ENCODE data around the gene ELN. TPM values are rescaled to one million over a fixed set of nuclear protein-coding genes. Genes with fewer than 3 reads are reported as not detected.

Gene ELN
- total RNA-seq, 1 donor from 2014 or later: 15.5 TPM

DNA sequence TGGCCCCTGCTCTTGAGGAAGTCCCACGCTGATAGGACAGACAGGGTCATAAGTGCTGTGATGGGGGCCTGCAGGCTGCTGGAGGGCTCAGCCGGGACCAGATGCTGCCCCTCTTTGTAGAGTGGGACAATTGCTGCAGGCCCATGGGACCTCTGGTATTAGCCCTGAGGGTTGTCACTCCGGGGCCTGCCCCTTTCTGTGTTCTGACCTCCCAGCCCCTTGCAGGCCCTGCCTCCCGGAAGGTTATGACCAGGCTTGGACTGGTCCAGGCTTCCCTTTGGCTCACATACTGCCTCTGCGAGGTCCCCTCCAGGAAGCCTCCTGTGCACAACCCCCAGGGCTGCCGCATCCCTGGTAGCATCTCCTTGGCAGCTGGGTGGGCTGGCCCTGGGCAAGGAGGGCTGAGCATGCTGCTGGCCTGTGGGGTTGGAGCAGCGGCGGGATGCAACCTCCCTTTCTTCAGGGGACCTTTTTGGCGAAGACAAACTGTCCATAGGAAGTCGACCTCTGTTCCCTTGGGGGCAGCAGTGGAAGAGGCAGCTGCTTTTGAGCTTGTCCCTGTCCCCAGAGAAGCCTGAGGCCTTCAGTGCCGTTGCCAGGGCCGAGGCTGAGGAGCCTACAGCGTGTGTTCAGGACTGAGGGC lies 64.5 kb downstream of the ELN start:
- peak in 1 of 2 donors; percentile 27 for DNase-seq (ENCODE audit: low read depth in 2 of 2)

DNA sequence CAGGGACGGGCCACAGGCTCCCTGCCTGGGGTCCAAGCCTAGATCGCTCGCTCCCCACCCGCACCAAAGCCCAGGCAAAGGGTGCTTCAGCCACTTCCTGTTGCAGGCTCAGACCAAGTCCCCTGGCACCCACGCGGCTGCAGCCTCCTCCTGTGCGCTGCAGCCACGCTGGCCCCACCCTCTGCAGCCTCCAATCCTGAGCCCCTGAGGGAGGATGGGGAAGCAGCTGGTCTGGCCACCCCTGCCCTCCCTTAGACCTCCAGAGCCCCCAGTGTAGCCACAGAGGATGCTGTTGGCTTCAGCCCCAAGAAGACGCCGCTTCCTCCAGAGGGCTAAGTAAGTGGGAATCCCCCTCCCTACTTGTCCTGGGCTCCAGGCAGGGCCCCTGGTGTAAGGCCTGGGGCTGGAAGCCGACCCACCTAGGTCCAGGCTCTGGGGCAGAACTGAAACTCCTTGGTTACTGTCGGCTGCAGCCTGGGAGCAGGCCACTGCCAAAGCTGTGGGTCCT lies 65.0 kb downstream of the ELN start:
- peak in 1 of 2 donors; percentile 49 for DNase-seq (ENCODE audit: low read depth in 2 of 2)

DNA sequence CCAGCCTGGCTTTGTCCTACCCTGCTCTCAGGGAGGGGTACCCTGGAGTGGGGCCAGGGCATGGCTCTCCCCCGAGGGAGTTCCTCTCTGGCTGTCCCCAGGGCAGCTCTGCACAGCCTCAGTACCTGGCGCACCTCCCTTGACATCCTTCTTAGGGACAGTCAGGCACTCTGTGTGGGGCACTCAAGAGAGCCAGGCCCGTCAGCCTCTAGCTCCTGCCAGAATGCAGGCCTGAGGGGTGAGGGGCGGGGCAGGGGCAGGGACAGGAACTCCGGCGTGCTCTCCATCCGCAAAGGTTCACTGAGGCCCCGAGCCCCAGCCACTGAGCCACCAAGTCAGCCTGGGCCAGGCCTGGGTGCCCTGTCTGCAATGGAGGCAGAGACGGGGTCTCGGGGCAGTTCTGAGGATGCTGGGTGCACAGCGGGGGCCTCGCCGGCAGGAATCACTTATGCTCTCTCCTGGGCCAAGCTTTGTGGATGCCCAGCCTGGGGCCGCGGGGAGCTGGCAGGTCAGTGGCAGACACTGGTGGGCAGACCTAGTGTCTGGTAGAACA lies 65.8 kb downstream of the ELN start:
- no peak for DNase-seq (ENCODE audit: low read depth in 2 of 2)

DNA sequence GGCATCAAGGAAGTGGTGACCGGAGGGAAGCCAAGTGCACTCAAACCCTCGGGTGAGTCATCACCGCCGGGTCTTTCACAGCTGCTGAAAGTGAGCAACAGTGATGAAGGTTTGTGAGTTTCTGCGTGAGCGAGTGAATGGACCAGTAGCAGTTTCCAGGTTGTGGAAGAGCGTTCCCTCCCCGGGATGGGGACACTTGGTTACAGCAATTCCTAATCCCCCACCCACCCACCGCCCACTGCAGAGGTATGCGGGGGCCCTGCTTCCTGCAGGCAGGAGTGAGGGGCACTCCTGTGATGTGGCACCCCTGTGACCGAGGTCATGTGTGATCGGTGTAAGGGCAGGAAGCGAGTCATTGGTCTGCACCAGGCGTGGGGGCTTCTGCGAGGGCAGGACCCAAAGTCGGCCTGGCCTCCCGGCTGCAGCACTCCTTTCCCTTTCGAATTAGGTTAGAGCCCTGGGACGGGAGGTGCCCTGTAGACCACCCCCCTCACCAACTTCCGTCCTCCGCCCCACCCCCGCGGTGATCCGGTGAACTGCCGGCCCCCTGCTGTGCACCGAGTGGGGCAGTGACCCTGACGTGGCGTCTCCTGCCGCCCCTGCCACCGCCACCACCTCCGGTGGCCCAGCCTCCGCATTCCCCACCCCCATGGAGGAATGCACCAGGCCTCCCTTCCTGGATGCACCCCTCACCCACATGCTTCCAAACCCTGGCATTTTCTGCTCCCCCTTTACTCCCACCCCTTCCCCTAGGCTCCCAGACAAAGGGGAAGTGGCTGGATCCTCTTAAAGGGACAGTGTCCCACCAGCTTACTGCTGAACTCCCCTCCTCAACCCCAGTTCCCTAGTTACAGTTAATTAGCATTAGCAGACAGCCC lies 66.5 kb downstream of the ELN start:
- peak; percentile 67 to 93 for DNase-seq (ENCODE audit: low read depth in 2 of 2)

DNA sequence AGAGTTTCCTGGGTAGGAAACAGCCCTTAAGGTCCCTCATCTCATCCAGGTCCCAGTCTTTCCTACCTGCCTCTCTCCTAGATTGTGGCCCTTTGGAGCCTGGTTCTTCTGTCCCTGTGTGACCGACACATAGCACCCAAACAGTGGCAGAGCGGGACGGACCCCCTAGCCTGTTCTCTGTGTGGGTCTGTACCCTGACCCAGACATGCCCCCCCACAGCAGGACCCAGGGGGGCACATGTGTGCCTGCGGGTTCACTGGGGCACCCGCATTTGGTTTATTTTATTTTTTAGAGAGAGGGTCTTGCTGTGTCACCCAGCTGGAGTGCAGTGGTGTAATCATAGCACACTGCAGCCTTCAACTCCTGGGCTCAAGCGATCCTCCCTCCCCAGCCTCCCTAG lies 67.2 kb downstream of the ELN start:
- DNase-seq (ENCODE audit: low read depth in 2 of 2): no peak

DNA sequence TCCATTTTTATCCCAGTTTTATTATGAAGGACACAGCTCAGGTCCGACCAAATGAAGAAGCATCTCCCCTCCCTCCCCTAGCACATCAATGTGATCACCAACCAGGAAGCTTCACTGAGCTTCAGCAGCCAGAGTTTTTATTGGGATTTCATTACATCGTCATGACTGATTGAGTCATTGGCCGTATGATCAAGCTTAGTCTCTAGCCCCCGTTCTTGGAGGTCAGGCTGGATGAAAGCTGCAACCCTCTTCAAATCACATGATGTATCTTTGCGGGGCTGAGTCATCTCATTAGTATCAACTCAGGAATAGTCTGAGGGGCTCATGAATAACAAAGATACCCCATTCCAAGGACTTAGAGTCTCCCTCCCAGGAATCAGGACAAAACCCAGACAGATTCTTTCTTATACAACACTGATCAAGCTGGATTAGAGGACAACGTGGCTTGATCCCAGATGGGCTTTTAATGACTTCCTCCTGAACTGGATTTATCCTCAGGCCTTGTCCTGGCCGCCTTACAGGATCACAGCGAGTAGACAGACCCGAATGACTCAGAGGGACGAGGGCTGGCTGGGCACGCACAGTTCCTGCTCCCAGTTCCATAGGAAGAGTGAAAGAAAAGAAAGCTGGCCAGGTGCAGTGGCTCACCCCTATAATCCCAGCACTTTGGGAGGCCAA lies 70.1 kb downstream of the ELN start:
- peak; percentile 53 to 90 for DNase-seq (ENCODE audit: low read depth in 2 of 2)

DNA sequence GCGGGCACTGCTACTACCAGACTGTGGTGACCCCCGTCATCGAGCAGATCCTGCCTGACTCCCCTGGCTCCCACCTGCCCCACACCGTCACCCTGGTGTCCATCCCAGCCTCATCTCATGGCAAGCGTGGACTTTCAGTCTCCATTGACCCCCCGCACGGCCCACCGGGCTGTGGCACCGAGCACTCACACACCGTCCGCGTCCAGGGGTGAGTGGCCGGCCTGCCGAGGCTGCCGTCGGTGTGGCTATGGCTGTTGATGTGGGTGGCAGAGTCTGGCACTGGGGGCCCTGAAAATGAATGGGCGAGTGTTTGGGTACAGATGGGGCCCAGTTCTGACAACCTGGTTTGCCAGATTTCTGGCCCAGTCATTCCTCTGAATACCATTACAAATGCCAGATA lies 71.1 kb downstream of the ELN start:
- DNase-seq (ENCODE audit: low read depth in 2 of 2): no peak

DNA sequence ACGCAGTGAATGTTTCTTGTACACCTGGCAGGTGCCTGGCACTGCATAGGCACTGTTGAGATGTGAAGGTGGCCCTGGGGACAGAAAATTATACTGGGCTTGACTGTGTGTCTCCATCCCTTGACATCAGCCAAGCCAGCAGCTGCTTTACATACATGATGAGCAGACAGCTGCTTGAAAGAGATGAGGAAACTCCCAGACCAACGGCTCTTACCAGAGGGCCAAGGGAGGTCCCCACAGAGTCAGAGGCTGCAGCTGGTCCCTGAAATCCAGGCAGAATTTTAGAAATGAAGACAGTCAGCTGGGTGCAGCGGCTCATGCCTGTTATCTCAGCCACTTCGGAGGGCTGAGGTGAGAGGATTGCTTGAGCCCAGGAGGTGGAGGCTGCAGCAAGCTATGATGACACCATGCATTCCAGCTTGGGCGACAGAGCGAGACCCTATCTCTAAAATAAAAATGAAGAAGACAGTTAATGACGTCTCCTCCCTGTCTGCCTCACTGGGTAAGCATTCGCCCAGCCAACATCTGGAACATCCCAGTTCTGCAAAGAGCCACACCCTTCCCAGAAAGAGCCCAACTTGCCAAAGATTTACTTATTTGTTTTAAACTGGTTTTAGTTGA lies 73.2 kb downstream of the ELN start:
- DNase-seq (ENCODE audit: low read depth in 2 of 2): no peak

DNA sequence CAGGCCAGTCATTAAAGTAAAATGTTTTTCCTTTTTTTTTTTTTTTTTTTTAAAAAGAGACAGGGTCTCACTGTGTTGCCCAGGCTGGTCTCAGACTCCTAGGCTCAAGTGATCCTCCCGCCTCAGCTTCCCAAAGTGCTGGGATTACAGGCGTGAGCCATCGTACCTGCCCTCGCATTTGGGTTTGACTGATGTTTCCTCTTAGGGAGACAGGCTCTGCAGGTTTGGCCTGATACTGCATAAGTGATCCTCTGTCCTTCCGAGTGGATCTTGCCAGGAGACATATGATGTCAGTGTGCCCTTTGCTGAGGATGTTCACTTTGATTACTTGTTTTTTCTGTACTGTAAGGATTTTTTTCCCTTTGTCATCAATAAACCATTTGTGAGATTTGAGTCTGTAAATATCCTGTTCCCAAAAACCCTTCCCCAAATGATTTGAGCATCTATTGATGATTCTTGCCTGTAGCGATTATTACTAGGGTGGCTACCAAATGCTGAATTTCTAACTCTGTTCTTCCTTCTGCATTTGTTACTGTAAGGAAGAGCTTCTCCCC lies 75.3 kb downstream of the ELN start:
- DNase-seq (ENCODE audit: low read depth in 2 of 2): no peak

DNA sequence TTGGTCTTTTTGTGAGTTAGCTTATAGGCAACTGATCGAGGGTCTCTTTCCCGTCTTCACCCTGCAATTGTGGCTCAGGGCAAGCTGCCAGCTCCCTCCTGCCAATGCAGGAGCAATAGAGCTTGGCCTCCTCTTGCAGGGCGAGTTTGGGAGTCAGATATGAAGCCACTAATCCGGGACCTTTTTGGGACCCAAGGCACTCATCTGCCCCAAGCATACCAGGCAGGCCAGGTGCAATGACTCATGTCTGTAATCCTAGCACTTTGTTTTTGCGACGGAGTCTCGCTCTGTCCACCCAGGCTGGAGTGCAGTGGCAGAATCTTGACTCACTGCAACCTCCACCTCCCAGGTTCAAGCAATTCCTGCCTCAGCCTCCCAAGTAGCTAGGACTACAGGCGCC lies 76.7 kb downstream of the ELN start:
- no peak for DNase-seq (ENCODE audit: low read depth in 2 of 2)

DNA sequence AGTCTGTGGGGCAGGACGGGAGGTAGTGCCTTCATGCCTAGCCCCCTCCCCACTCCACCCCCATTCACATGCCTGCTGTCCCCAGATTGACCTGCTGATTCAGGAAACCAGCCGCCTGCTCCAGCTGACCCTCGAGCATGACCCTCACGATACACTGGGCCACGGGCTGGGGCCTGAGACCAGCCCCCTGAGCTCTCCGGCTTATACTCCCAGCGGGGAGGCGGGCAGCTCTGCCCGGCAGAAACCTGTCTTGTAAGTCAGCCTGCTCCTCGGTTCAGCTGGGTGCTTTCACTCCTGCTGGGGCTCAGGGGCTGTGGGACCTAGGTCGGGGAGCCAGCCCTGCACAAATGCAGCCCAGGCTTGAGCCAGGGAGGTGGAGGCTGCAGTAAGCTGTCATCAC lies 78.0 kb downstream of the ELN start:
- no peak for DNase-seq (ENCODE audit: low read depth in 2 of 2)

DNA sequence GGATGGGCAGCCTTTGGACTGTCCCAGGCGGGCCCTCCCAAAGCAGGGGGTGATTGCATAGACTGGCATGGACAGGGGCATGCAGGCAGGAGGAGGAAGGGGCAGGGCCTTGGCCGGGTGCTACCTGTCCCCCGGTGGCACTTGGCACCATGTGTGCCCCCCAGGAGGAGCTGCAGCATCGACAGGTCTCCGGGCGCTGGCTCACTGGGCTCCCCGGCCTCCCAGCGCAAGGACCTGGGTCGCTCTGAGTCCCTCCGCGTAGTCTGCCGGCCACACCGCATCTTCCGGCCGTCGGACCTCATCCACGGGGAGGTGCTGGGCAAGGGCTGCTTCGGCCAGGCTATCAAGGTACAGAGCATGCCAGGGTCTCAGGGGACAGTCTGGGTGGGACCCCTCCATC lies 78.9 kb downstream of the ELN start:
- no peak for DNase-seq (ENCODE audit: low read depth in 2 of 2)

DNA sequence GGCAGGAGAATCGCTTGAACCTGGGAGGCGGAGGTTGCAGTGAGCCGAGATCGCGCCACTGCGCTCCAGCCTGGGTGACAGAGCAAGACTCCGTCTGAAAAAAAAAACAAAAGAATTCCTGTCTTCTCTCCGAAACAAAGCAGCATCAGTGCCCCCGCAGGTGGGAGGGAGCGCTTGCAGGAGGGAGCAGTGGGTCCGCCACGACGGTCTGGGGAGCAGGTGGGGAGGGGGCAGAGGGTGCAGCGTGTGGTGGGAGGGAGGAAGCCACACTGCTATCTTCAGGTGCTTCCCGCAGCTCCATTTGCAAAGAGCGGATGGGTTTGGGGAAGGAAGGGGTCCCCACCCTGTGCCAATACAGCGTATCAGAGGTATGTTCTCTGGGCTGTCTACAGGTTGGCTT lies 87.4 kb downstream of the ELN start:
- no peak for DNase-seq (ENCODE audit: low read depth in 2 of 2)

DNA sequence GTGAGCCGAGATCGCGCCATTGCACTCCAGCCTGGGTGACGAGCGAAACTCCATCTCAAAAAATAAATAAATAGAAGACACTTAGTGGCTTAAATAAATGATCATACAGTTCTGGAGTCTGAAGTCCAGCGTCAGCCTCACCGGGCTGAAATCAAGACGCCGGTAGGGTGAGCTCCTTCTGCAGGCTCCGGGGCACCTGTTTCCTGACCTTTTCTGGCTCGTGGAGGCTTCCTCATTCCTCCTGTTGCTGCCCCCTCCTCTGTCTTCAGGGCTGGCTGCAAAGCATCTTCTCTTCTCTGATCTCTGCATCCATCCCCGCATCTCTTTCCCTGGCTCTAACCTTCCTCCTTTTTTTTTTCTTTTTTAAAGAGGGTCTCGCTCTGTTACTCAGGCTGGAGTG lies 88.4 kb downstream of the ELN start:
- DNase-seq (ENCODE audit: low read depth in 2 of 2): no peak

Other genes starting within 250 kb of the ELN start
- gene CLDN4, start 197.2 kb upstream of the ELN start, total RNA-seq: under 0.01 TPM in 1 of 2 replicates, not detected in the other
- gene METTL27, start 185.7 kb upstream of the ELN start, total RNA-seq: 0.99 and 4.1 TPM in 2 replicates
- not detected in 2 replicates for gene TMEM270, start 167.0 kb upstream of the ELN start, total RNA-seq
- 12.9 and 13.7 TPM in 2 replicates for gene LIMK1, start 55.6 kb downstream of the ELN start, total RNA-seq
- 267 and 400 TPM in 2 replicates for gene EIF4H, start 146.2 kb downstream of the ELN start, total RNA-seq
- gene LAT2, start 181.8 kb downstream of the ELN start, total RNA-seq: 1.3 and 3.0 TPM in 2 replicates
- gene RFC2, start 226.2 kb downstream of the ELN start, total RNA-seq: 15.7 and 17.7 TPM in 2 replicates

Data from lung microvascular endothelial cell (primary cell).